DND-41 (cell line): ENCODE data around the gene SFXN2.
"Not testable (repeated sequence)": the region's sequence is repeated elsewhere in the genome, so short reads cannot be mapped to it uniquely, and the experiment has no call there.

Experiments
- EZH2 ChIP-seq: IDR thresholded peaks from 3 replicates; pipeline ENCODE4 v1.6.1; 2012; ENCODE audit warnings: borderline replicate concordance, low read depth, mild to moderate bottlenecking, moderate library complexity, low read length, inconsistent platforms; ENCODE audit not compliant: severe bottlenecking
- TF ChIP-seq, protein P1 (sequence below): IDR thresholded peaks from 2 replicates; pipeline ENCODE4 v1.5.1; 2012; ENCODE audit warnings: borderline replicate concordance, low read length, moderate library complexity, mild to moderate bottlenecking; ENCODE audit not compliant: poor library complexity, severe bottlenecking; ENCODE audit errors: extremely low read depth

GRCh38 chr10:102716900-102717565 lies 2.6 kb downstream of the SFXN2 start:
- TF ChIP-seq, protein P1, sequence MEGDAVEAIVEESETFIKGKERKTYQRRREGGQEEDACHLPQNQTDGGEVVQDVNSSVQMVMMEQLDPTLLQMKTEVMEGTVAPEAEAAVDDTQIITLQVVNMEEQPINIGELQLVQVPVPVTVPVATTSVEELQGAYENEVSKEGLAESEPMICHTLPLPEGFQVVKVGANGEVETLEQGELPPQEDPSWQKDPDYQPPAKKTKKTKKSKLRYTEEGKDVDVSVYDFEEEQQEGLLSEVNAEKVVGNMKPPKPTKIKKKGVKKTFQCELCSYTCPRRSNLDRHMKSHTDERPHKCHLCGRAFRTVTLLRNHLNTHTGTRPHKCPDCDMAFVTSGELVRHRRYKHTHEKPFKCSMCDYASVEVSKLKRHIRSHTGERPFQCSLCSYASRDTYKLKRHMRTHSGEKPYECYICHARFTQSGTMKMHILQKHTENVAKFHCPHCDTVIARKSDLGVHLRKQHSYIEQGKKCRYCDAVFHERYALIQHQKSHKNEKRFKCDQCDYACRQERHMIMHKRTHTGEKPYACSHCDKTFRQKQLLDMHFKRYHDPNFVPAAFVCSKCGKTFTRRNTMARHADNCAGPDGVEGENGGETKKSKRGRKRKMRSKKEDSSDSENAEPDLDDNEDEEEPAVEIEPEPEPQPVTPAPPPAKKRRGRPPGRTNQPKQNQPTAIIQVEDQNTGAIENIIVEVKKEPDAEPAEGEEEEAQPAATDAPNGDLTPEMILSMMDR: not testable (repeated sequence)
- not testable (repeated sequence) for TF ChIP-seq EZH2
